Colonic mucosa (tissue), 4 donors: ENCODE measurements around the gene MC1R. TPM values are rescaled to one million over a fixed set of nuclear protein-coding genes. Genes with fewer than 3 reads are reported as not detected.

Source experiments
- DNase-seq: peaks from one replicate; pipeline ENCODE4 v3.0.0-alpha.2; 2020
- H3K27ac ChIP-seq: fragments of 200-600 bp; one replicate; pipeline ENCODE4 v1.8.0; 2021
- H3K27me3 ChIP-seq: fragments of 200-600 bp; one replicate; pipeline ENCODE4 v1.8.0; 2021
- H3K36me3 ChIP-seq: fragments of 200-600 bp; one replicate; pipeline ENCODE4 v1.8.0; 2021
- H3K4me1 ChIP-seq: fragments of 200-600 bp; one replicate; pipeline ENCODE4 v1.8.0; 2021; ENCODE audit warnings: mild to moderate bottlenecking
- H3K4me3 ChIP-seq: fragments of 200-600 bp; one replicate; pipeline ENCODE4 v1.8.0; 2021
- H3K9ac ChIP-seq, 2 donors: one replicate each; pipeline ENCODE4 v1.7.0; 2013; ENCODE audit warnings: control low read depth in 2 of 2, low read depth in 2 of 2, low read length in 2 of 2
- H3K9me3 ChIP-seq: fragments of 200-600 bp; one replicate; pipeline ENCODE4 v1.8.0; 2021
- CTCF ChIP-seq: fragments of 200-600 bp; IDR thresholded peaks from one replicate; pipeline ENCODE4 v1.8.0; 2022; ENCODE audit warnings: antibody characterized with exemption, mild to moderate bottlenecking
- intact Hi-C: fragments of 100-400 bp; cut with DNase I; formaldehyde crosslinking; loops from one replicate; pipeline ENCODE4 v1.14.1; 2022
- total RNA-seq, 2 donors: library from RNA; stranded (reverse); fragmentation: NEBNext Ultra II Directional in 1 of 2; extraction: Animal tissue kit (Norgen Biotek cat#: 25700) in 1 of 2; gene quantifications; one replicate each; pipeline ENCODE4 v1.2.1, GENCODE V29; 2021
- donor health status: healthy.
- donor health status: DM: no; HTN: no; CAD: no.
- donor health status: DM: no; HTN: no; CAD: no.

Gene MC1R
- total RNA-seq, 2 donors from 2014 or later = 1.6 to 3.4 TPM

GRCh38 chr16:89936981-89937380 lies 18.3 kb downstream of the MC1R start:
- no peaks in the 10 kb centered on the region for H3K4me1 ChIP-seq
- no peak for TF ChIP-seq CTCF
- H3K27ac ChIP-seq = no peak overlapping the region
- no peak for DNase-seq
- no peaks in the 10 kb centered on the region for H3K9me3 ChIP-seq
- intact Hi-C loops = no loop called here
- H3K27me3 ChIP-seq = no peaks in the 10 kb centered on the region
- H3K9ac ChIP-seq = no peak overlapping the region
- no peak overlapping the region for H3K4me3 ChIP-seq
- no peaks in the 10 kb centered on the region for H3K36me3 ChIP-seq

- DNase-seq = no peak
- no peaks in the 10 kb centered on the region for H3K27me3 ChIP-seq
- no peak overlapping the region for H3K4me3 ChIP-seq
- intact Hi-C loops = no loop called here
- no peaks in the 10 kb centered on the region for H3K9me3 ChIP-seq
- no peak overlapping the region for H3K9ac ChIP-seq
- H3K4me1 ChIP-seq = no peaks in the 10 kb centered on the region
- H3K27ac ChIP-seq = no peak overlapping the region
- no peak for TF ChIP-seq CTCF
- no peaks in the 10 kb centered on the region for H3K36me3 ChIP-seq
These were observed 19.7 kb downstream of the MC1R start for GRCh38 chr16:89938175-89938885.

GRCh38 chr16:89944773-89945172 lies 26.1 kb downstream of the MC1R start:
- intact Hi-C loops = no loop called here
- no peak for TF ChIP-seq CTCF
- no peaks in the 10 kb centered on the region for H3K9me3 ChIP-seq

GRCh38 chr16:89945654-89946053 lies 27.0 kb downstream of the MC1R start:
- TF ChIP-seq CTCF = no peak

More at GRCh38 chr16:89944773-89945172, 26.1 kb downstream of the MC1R start:
- Histone ChIP-seq H3K4me1 (peaks cover 9% of the 10 kb centered on the region), H3K27me3 (no peaks in the 10 kb centered on the region), H3K36me3 (no peaks in the 10 kb centered on the region), H3K4me3 (no peak overlapping the region), H3K9ac (no peak overlapping the region), H3K27ac (no peak overlapping the region)
- DNase-seq = no peak

GRCh38 chr16:89946515-89946914 lies 27.9 kb downstream of the MC1R start:
- intact Hi-C loops = no loop called here
- no peak for DNase-seq

More at GRCh38 chr16:89945654-89946053, 27.0 kb downstream of the MC1R start:
- Histone ChIP-seq H3K36me3 (no peaks in the 10 kb centered on the region), H3K27ac (no peak overlapping the region), H3K4me1 (peaks cover 9% of the 10 kb centered on the region), H3K9ac (no peak overlapping the region), H3K4me3 (no peak overlapping the region), H3K9me3 (no peaks in the 10 kb centered on the region), H3K27me3 (no peaks in the 10 kb centered on the region)
- intact Hi-C loops = no loop called here
- no peak for DNase-seq

More at GRCh38 chr16:89946515-89946914, 27.9 kb downstream of the MC1R start:
- Histone ChIP-seq H3K9me3 (no peaks in the 10 kb centered on the region), H3K36me3 (no peaks in the 10 kb centered on the region), H3K27ac (no peak overlapping the region), H3K27me3 (no peaks in the 10 kb centered on the region), H3K4me1 (peaks cover 9% of the 10 kb centered on the region), H3K9ac (no peak overlapping the region), H3K4me3 (no peak overlapping the region)
- TF ChIP-seq CTCF = no peak
